Prostate gland (tissue), 2 donors: ENCODE measurements around the gene ABHD18. TPM values are rescaled to one million over a fixed set of nuclear protein-coding genes. Genes with fewer than 3 reads are reported as not detected.
"Not testable (repeated sequence)": the region's sequence is repeated elsewhere in the genome, so short reads cannot be mapped to it uniquely, and the experiment has no call there.

Source experiments
- DNase-seq: peaks from one replicate; pipeline ENCODE4 v3.0.0-alpha.2; 2019; ENCODE audit warnings: low spot score
- H3K27ac ChIP-seq, 2 donors: fragments of 200-600 bp; sonication (generic); 2 replicates each; pipeline ENCODE4 v1.5.1; 2017 to 2019
- H3K27me3 ChIP-seq: fragments of 200-600 bp; sonication (generic); replicated peaks from 2 replicates; pipeline ENCODE4 v1.5.1; 2019; ENCODE audit not compliant: insufficient read depth
- H3K36me3 ChIP-seq, 2 donors: fragments of 200-600 bp; sonication (generic); 1 replicate in 1 of 2; 2 replicates in 1 of 2; pipeline versions ENCODE4 v1.5.1 to v1.8.1; 2017 to 2019
- H3K4me1 ChIP-seq: fragments of 200-600 bp; sonication (generic); replicated peaks from 2 replicates; pipeline ENCODE4 v1.5.1; 2019
- H3K4me3 ChIP-seq, 2 donors: fragments of 200-600 bp; sonication (generic); 2 replicates each; pipeline ENCODE4 v1.5.1; 2017 to 2019
- H3K9me3 ChIP-seq: fragments of 200-600 bp; sonication (generic); 2 replicates; pipeline ENCODE4 v1.5.1; 2017
- CTCF ChIP-seq, 4 experiments: fragments of 200-600 bp in 2 of 4; fragments of 450-650 bp in 2 of 4; sonication (generic) in 2 of 4; IDR thresholded peaks; 1 replicate in 3 of 4; 2 replicates in 1 of 4; pipeline ENCODE4 v1.5.1; 2016 to 2019; ENCODE audit warnings: antibody characterized with exemption in 4 of 4, mild to moderate bottlenecking in 2 of 4, moderate library complexity in 2 of 4
- POLR2A ChIP-seq: fragments of 450-650 bp; IDR thresholded peaks from one replicate; pipeline ENCODE4 v1.6.1; 2016; ENCODE audit warnings: antibody characterized with exemption, mild to moderate bottlenecking
- POLR2AphosphoS5 ChIP-seq: sonication (generic); formaldehyde crosslinking; IDR thresholded peaks from one replicate; pipeline ENCODE4 v1.6.1; 2017; ENCODE audit warnings: antibody characterized with exemption
- WGBS: methylation state at CpG from one replicate; pipeline ENCODE4 v1.1.5; 2018; 5-methylcytosine and 5-hydroxymethylcytosine counted together
- intact Hi-C: fragments of 100-400 bp; cut with DNase I; formaldehyde crosslinking; loops from one replicate; pipeline ENCODE4 v1.14.2; 2022
- total RNA-seq, 2 donors: library from RNA; depleted of rRNA; stranded (reverse); fragments of >200 nt; gene quantifications; one replicate each; pipeline ENCODE4 v1.1.0, GENCODE V29; 2016

Gene ABHD18
- total RNA-seq, 2 donors from 2014 or later: 5.7 to 10.6 TPM

DNA sequence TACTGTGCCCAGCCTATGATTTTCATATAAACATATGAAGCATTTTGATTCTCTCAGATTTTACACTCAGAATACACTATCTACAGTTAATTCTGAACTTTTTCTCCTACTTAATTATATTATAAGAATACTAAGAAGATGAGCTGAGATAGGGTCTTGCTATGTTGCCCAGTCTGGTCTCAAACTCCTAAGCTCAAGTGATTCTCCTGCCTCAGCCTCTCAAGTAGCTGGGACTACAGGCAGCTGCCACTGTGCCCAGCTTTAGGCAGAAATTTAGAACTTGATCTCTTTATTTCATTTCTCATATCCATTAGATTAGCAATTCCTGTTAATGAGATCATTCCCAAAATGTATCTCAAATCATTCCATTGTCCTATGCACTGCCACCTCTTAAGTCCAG, 91.2 kb downstream of the ABHD18 start:
- no peaks in the 10 kb centered on the region for H3K36me3 ChIP-seq
- intact Hi-C loops: no loop called here
- H3K27me3 ChIP-seq: no peaks in the 10 kb centered on the region
- H3K27ac ChIP-seq: no peak overlapping the region
- TF ChIP-seq POLR2A (no peak), CTCF (IDR thresholded peaks at IDR 0.05) (no peak), POLR2AphosphoS5 (no peak)
- H3K4me3 ChIP-seq: no peak overlapping the region
- DNase-seq: no peak
- H3K9me3 ChIP-seq: no peaks in the 10 kb centered on the region
- H3K4me1 ChIP-seq: no peaks in the 10 kb centered on the region

DNA sequence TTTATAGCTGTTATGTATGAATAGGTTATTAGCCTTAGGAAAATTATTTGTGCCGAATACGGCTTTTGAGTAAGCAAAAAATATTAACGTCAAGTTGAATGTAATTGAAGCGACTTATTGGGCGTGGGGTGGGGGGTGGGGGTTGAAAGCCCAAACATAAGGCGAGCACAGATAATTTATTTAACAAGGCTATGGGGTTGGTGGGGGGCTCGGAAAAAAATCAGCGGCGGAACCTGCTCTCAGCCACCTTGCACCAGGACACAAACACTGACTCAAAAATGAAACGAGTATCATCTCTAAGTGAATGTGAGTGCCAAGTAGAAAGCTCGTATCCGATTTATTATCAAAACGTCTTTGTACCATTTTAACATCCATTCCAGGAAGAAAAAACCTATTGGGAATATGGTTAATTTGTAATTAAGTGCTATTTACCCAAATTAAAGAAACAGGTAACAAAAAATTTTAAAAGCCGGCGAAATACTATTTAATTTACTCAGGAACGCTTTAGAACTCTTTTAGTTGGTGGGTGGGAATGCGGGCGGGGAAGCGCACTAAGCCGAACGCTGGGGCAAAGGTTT, 95.0 kb downstream of the ABHD18 start:
- intact Hi-C loops: loop anchor here (2.0 to 5.0 kb wide), 2 partner anchors 95 to 227 kb away; partner anchors contain the start of genes ABHD18, MFSD8 and PGRMC2
- H3K9me3 ChIP-seq: no peaks in the 10 kb centered on the region
- 17% methylated on average over 21 of the region's 21 CpGs for WGBS
- TF ChIP-seq POLR2A (no peak), POLR2AphosphoS5 (no peak), CTCF (IDR thresholded peaks at IDR 0.05) (no peak)
- DNase-seq: no peak
- no peaks in the 10 kb centered on the region for H3K4me1 ChIP-seq
- peak overlapping the region; percentile 65 to 87 for H3K4me3 ChIP-seq
- H3K27ac ChIP-seq: peak overlapping the region; percentile 95
- H3K27me3 ChIP-seq: no peaks in the 10 kb centered on the region
- H3K36me3 ChIP-seq: no peaks in the 10 kb centered on the region

DNA sequence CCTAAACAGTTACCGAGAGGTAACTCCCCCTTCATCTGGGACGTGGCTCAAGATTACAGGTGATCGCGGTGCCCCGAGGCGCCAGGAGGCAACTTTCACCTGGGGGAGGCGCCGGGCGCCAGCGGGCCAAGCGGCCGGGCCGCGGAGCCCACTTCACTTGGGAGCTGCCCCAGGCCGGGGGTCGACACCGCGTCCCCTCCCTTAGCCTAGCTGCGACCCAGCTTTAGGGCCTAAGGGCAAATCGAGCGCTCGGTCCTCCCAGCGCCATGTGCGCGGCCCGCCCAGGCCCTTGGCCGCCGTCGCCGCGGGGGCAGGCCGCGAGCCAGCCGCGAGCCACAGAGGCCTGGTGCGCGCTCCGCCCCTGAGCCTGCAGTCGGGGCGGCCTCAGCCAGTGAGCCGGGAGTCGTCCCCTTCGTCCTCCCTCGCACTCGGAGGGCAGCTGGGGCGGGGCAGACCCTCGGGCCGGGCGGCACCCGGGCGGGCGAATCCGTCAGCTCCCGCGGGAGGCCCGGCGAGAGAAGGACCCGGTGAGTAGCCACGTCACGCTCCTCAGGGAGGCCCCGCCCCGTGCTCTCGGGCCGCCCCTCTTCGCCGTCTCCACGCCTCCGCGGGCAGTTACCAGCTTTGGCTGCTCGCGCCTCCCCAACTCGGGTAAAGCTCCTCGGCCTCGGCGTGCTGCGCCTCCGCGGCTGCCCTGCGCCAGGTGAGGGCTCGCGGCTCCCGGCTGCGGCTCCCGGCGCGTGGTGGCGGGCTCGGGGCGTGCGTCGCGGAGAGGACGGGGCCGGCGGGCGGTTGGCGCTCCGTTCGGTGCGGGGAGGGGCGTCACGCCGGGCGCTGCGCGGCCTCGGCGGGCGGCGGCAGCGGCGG, 95.7 kb downstream of the ABHD18 start, which contains the start of gene LARP1B:
LARP1B (plus strand) TSS at position 614 of the 867 bp plus-strand sequence. CDS start 13,640 bp downstream, outside the sequence.
- intact Hi-C loops: loop anchor here (2.0 to 5.0 kb wide), 2 partner anchors 96 to 226 kb away; partner anchors contain the start of genes ABHD18, MFSD8 and PGRMC2
- TF ChIP-seq POLR2A (peak; percentile 95), CTCF (IDR thresholded peaks at IDR 0.05) (no peak), POLR2AphosphoS5 (peak; percentile 75)
- DNase-seq: peak; percentile 95
- WGBS: under 1% methylated on average over 65 of the region's 112 CpGs
- no peaks in the 10 kb centered on the region for H3K9me3 ChIP-seq
- peak within 1 kb of the TSS; percentile 65 to 87 for H3K4me3 ChIP-seq
- no peaks in the 10 kb centered on the region for H3K27me3 ChIP-seq
- H3K4me1 ChIP-seq: no peaks in the 10 kb centered on the region
- H3K36me3 ChIP-seq: no peaks in the 10 kb centered on the region
- peak within 1 kb of the TSS; percentile 95 for H3K27ac ChIP-seq

- TF ChIP-seq POLR2A (peak; percentile 46), POLR2AphosphoS5 (peak; percentile 42), CTCF (IDR thresholded peaks at IDR 0.05) (no peak)
- no peaks in the 10 kb centered on the region for H3K36me3 ChIP-seq
- H3K4me3 ChIP-seq: peak overlapping the region; percentile 65 to 87
- intact Hi-C loops: loop anchor here (2.0 to 5.0 kb wide), 2 partner anchors 97 to 225 kb away; partner anchors contain the start of genes ABHD18, MFSD8 and PGRMC2
- WGBS: under 1% methylated on average over 61 of the region's 101 CpGs
- H3K27me3 ChIP-seq: no peaks in the 10 kb centered on the region
- no peaks in the 10 kb centered on the region for H3K9me3 ChIP-seq
- DNase-seq: peak; percentile 50
- peak overlapping the region; percentile 95 for H3K27ac ChIP-seq
- no peaks in the 10 kb centered on the region for H3K4me1 ChIP-seq
These were observed 96.6 kb downstream of the ABHD18 start for GRCh38 chr4:128061566-128062536.

DNA sequence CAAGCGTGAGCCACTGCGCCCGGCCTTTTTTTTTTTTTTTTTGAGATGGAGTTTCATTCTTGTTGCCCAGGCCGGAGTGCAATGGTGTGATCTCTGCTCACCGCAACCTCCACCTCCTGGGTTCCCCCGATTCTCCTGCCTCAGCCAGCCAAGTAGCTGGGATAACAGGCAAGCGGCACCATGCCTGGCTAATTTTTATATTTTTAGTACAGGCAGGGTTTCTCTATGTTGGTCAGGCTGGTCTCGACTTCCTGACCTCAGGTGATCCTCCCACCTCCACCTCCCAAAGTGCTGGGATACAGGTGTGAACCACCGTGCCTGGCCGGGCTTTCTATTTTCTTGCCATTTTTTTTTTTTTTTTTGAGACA, 101.2 kb downstream of the ABHD18 start:
- H3K27ac ChIP-seq, H3K9me3 ChIP-seq, DNase-seq, intact Hi-C loops, H3K4me1 ChIP-seq, H3K4me3 ChIP-seq, H3K27me3 ChIP-seq, H3K36me3 ChIP-seq: not testable (repeated sequence)
- 99% methylated on average over 10 of the region's 10 CpGs for WGBS
